HG03460 (cell line): Measurements from ENCODE around the gene NTN3.

ENCODE experiments used
- ATAC-seq: cut with Tn5 transposase; IDR thresholded peaks from one replicate; pipeline ENCODE4 v1.9.1; 2021; ENCODE audit not compliant: unreplicated experiment

The NTN3 gene

DNA sequence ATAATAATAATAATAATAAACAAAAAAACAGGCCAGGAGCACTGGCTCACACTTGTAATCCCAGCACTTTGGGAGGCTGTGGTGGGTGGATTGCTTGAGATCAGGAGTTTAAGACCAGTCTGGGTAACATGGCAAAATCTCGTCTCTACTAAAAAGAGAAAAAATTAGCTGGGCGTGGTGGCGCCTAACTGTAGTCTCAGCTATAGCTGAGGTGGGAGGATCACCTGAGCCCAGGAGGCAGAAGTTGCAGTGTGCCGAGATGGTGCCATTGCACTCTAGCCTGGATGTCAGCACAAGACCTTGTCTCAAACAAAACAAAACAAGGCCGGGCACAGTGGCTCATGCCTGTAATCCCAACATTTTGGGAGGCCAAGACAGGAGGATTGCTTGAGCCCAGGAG lies 23.9 kb downstream of the NTN3 start:
- ATAC-seq: no peak

DNA sequence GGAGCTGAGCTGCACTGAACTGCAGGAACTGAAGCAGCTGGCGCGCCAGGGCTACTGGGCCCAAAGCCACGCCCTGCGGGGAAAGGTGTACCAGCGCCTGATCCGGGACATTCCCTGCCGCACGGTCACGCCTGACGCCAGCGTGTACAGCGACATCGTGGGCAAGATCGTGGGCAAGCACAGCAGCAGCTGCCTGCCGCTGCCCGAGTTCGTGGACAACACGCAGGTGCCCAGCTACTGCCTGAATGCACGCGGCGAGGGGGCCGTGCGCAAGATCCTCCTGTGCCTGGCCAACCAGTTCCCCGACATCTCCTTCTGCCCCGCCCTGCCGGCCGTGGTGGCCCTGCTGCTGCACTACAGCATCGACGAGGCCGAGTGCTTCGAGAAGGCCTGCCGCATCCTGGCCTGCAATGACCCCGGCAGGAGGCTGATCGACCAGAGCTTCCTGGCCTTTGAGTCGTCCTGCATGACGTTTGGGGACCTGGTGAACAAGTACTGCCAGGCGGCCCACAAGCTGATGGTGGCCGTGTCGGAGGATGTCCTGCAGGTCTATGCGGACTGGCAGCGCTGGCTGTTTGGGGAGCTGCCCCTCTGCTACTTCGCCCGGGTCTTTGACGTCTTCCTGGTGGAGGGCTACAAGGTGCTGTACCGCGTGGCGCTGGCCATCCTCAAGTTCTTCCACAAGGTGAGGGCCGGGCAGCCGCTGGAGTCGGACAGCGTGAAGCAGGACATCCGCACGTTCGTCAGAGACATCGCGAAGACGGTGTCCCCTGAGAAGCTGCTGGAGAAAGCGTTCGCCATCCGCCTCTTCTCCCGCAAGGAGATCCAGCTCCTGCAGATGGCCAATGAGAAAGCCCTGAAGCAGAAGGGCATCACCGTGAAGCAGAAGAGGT lies 25.4 kb downstream of the NTN3 start:
- ATAC-seq: no peak

- ATAC-seq: no peak
Observed at GRCh38 chr16:2497116-2497630, 26.1 kb downstream of the NTN3 start.

- no peak for ATAC-seq
Observed at GRCh38 chr16:2497695-2498484, 26.8 kb downstream of the NTN3 start.

DNA sequence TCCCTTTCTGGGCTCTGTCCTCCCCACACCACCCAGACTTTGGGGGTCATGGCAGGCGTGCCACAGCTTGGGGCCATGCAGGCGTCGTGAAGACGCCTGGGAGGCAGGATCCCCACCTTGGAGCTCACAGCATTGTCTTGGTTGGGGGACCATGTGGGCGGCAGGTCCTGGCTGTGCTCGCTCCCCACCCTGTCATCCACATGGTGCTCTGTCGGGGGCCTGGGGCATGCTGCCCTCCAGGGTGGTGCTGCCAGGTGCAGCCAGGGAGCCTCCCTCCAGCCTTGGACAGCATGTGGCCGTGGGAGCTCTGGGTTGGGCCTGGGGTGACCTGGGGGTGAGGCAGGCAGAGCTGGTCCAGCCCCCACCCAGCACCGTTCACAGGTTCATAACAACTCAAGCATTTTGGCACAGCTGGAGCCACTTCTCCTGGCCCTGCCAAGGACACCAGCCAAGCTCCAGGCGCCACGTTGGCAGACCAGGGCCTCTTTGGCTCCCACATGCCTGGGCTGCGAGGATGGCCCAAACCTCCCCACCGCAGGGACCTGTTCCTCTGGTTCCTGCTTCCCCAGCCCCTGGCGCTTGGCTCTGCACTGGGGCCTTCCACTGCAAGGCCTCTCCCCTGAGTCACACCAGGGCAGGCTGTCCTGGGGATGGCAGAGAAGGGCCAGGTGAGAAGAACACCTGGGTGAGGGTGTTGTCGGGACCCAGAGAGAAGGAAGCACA lies 27.6 kb downstream of the NTN3 start:
- no peak for ATAC-seq

GRCh38 chr16:2499454-2499853 lies 28.4 kb downstream of the NTN3 start:
- no peak for ATAC-seq

DNA sequence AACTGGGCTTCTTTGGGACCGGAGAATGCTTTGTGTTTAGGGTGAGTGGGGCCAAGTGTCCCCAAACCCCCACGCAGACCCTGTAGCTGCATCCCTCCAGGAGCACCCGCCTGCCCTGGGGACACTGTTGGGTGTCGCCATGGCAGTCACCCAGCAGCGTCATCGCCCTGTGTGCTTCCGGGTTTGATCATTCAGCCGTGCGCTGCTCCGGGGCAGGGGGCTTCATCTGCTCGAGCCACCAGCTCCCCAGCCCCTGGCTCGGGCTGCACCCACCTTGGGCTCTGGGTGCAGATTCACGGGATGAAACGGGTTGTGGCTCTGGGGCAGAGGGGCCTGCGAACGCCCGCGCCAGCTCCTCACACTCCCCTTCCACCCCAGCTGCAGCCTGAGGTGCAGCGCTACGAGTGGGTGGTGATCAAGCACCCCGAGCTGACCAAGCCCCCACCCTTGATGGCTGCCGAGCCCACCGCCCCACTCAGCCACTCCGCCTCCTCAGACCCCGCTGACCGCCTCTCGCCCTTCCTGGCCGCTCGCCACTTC lies 28.9 kb downstream of the NTN3 start:
- ATAC-seq: no peak

- no peak for ATAC-seq
Observed at GRCh38 chr16:2500430-2500917, 29.4 kb downstream of the NTN3 start.

GRCh38 chr16:2500918-2501750 lies 30.0 kb downstream of the NTN3 start:
- ATAC-seq: peak; percentile 64

DNA sequence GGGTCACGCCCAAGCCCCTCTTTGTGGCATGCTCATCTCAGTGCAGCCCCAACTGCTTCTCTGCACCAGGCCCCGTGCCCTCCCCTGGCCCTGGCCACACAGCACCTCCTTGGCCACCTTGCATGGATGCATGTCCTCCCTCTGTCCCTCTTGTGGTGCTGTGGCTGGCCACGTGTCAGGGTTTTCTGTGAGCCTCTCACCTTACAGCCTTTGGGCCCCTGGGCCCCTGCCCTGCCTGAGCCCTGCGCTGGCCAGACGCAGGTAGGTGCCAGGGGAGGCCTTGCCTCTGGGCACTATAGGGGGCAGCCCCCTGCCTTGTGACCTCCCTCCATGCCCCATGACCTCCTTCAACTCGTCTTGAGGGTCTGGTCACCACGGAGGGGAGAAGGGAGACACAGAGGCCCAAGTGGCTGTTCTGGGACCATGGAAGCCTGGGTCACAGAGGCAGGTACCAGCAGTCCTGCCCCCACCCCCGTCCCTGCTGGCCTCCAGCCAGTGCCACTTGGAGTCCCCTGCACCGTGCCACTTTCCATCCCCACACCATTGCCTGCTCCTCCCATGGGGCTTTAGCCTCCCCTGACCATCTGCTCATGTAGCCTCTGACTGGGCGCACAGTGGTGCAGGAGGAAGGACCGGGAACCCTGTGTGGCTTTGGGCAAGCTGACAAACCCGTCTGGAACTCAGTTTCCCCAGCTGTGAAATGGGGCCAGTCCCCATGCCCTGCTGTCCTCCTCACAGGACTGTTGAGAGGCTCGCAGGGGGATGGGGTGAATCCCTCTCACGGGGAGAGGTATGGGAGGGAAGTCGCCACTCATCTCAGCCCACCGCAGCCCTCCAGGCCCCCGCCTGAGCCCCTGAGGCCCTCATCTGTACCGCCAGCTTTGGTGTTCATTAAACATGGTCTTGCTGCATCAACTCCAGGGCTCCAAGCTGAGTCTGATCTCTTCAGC lies 31.1 kb downstream of the NTN3 start:
- ATAC-seq: no peak

GRCh38 chr16:2505695-2506094 lies 34.6 kb downstream of the NTN3 start:
- ATAC-seq: no peak

DNA sequence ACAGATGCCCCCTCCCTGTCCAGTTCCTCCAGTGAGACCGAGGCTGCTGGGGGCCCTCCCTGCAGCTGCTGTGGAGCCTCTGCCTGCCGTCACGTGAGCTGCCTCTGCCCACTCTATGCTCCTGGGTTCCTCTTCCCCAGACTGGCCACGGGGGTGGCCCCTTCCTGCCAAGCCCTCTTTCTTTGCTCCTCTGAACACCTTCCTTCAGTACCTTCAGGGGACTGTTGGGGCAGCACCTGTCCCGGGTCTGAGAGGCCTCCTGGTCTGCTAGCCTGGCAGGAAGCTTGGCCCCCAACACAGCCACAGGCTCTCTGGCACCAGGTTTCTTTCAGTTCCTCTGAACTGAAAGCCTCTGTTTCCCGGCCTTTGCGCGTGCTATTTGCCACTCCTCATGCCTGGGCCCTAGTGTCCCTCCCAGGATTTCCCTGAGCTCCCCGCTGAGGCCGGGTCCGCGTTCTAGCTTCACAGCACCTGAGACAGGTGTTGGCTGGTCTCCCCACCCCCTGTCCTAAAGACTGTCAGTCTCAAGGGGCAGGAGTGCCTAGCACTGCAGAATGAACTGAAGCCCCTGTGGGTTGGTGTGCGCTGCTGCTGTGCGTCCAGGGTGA lies 36.1 kb downstream of the NTN3 start:
- no peak for ATAC-seq

DNA sequence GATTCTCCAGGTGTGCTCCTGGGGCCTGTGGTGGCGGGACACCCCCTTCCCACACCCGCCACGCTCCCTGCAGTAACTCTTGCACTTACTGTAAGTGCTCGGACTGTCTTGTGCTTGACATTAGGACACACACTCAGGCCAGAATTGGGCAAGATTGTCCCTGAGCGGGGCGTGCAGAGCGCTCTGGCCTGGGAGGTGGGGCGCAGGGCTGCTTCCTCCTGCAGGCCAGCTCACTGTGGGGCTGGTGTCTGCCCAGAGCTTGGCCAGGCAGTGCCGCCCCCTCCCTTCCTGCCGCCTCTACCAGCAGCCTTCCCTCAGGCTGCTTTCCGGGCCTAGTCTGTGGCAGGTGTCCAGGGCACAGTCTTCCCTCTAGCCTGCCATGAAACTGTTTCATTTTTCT lies 36.6 kb downstream of the NTN3 start:
- no peak for ATAC-seq

DNA sequence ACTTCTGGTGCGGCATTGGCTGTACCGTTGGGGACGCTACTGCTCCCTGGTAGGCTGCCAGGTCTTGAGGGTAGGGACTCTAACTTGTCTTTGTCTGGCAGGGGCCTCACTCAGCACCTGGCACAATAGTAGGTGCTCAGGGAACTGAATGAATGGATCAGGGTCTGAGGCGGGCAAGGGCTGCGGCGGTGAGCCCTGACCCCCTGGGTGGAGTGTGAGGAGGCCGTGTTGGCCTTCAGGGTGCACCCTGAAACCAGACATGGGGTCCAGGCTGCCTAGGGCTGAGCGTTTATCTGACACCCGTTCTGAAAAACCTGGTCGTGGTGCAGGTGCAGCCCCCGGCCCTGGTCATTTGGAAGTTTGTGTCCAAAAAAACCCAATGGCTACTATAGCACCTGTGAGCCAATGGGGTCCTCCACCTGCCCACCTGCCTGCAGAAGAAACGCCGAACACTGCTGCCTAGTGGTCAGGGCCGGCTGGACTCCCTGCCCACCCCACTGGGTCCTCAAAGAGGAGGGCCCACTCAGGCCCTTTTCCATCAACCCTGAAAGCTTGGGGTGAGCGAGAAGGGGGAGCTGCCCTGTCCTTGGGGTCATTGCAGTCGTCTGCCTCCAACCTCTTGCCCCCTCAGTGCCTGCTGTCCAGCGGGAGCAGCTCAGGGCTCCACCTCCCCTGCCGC lies 37.8 kb downstream of the NTN3 start:
- ATAC-seq: no peak

DNA sequence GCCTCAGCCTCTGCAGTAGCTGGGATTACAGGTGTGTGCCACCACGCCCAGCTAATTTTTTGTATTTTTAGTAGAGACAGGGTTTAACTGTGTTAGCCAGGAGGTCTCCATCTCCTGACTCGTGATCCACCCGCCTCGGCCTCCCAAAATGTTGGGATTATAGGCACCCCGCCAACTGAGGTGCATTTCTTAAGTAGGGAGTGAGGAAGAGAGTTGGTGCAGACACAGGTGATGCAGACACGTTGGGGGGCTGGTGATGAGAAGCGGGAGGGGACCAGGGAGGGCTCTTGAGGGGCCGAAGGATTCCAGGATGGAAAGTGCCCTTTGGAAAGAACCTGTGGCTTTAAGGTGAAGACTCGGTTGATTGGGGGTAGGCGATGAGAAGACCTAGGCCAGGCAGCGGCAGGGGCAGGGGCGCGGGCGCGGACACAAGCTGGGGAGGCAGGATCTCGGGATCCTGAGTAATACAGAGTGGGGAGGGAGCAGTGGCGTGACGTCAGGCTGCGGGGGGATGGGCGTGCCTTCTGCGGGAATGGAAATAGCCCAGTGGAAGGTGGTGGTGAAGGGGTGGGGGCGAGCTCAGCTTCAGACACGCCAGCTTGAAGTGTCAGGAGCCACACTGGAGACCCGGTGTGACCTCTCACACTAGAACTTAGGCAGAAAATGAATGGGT lies 40.2 kb downstream of the NTN3 start:
- no peak for ATAC-seq

DNA sequence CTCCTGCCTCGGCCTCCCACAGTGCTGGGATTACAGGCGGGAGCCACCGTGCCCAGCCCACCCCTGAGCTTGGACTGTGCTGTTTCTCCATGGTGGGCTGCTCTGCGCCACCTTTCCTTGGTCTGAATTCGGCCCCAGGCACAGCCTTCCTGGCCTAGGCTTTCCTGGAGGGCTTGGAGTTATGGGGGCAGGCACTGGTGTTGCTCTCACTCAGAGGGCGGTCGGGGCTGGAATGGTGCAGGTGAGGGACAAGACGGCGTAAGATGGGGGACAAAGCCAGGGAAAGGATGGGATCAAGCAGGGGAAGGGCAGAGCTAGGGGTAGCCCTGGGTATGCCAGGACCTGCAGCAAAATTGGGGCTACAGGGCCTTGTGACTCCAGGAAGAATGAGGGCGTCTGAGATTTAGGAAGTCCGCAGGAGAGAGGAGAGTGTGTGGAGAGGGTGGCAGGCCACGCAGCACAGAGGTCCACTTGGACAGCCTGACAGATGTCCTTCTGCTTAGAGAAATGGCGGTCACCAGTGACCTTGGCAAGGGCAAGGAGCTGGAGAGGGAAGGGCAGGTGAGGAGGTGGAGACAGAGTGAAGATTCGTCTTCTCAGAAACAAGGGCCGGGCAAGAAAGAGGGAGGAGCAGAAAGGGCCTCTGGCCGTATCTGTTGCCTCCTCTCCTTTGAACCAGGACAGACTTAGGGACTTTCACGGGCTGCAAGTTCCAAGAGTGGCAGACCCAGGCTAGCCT lies 41.1 kb downstream of the NTN3 start:
- ATAC-seq: no peak
